Stimulated activated CD4-positive, alpha-beta T cell treated with anti-CD3 and anti-CD28 coated beads, Interleukin-2, amount 100 ng/mL, for 48 hours (primary cell): ENCODE measurements around the gene MANBA.
"Not testable (repeated sequence)": the region's sequence is repeated elsewhere in the genome, so short reads cannot be mapped to it uniquely, and the experiment has no call there.

Source experiments
- DNase-seq, 2 donors: peaks; one replicate each; pipeline ENCODE4 v3.0.0-alpha.2; 2020

Gene MANBA

DNA sequence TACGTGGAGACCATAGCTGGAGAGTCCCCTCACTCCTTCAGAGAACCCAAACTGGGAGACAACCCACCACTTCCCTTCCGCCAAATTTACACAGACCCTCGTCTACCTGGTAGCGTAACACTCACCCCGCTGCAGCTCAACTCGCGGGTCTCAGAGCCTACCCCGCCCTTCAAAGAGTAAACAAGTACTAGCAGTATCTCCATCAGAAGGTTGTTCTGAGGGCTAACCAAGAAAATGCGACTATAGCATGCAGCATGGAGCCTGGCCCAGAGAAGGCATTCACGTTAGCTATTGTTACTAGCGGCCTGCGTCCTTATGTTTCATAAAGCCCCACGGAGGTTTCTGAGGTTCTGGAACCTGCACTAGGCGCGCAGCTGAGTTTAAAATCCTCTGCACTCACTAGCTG, 531 bp upstream of the MANBA start:
- peak in 1 of 2 donors; percentile 15 for DNase-seq

- DNase-seq = peak in 1 of 2 donors; percentile 8
These were observed 730 bp downstream of the MANBA start for GRCh38 chr4:102759831-102760644.

DNA sequence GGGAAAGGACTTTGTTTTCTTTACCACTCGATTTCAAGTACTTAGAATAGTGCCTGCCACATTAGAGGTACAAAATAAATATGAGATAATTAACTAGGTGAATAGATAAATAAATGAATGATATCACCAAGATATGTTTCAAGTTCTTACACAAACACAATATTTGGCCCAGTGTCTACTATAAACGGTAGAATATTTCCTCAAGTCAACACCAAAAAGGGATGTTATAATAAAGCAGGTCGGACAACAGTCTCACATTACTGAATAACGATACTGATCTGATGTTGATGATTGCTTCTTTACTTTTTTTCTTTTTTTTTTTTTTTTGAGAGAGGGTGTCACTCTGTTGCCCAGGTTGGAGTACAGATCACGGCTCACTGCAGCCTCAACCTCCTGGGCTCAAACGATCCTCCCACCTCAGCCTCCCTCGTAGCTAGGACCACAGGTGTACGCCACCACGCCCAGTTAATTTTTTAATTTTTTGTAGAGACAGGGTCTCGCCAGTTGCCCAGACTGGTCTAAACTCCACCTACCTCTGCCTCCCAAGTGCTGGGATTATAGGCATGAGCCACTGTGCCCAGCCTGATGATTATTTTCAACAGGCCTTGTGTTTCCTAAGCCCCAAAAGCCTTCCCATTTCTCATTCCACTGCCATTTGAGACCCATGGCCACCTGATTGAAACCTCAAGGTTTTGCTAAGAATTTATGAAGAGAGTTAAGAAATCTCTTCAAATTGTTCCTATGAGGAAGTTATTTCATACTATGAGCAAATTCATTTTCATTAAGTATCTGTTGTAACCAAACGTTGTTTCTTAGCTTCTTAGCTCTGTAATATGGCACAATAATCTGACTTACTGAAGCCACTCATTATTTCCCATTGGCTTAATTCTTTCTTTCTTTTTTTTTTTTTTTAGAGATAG, 2.3 kb downstream of the MANBA start:
- no peak for DNase-seq

GRCh38 chr4:102757681-102758080, 3.1 kb downstream of the MANBA start:
- no peak for DNase-seq

GRCh38 chr4:102754044-102754443, 6.7 kb downstream of the MANBA start:
- DNase-seq = no peak

DNA sequence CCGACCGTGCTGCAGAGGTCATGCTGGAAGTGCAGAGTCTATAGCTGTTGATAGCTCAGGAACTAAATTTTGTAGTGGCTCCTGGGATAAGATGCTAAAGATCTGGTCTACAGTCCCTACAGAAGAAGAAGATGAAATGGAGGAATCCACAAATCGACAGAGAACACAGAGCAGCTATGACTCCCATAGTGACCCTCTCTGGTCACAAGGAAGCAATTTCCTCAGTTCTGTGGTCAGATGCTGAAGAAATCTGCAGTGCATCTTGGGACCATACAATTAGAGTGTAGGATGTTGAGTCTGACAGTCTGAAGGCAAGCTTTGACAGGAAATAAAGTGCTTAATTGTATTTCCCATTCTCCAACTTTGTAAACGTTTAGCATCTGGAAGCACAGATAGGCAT, 8.8 kb downstream of the MANBA start:
- no peak for DNase-seq

DNA sequence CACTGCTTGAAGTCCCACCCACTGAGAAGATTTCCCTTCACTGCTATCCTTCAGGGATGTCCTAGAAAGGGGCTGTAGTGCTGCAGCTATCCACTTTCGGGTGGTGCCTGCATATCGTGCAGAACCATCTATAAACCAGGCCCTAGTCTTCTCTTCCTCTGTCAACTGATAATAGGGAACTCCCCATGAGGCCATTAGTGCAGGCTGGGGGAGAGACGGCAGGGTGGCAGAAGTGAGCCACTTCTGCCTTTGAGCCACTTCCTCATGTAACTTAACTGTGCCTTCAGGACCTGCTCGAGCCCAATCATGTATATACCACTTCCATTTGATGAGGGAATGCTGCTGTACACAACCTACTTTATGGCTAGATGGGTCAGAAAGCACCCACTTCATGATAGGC, 17.4 kb downstream of the MANBA start:
- not testable (repeated sequence) for DNase-seq

- DNase-seq = not testable (repeated sequence)
These were observed 22.0 kb downstream of the MANBA start for GRCh38 chr4:102738802-102739201.

DNA sequence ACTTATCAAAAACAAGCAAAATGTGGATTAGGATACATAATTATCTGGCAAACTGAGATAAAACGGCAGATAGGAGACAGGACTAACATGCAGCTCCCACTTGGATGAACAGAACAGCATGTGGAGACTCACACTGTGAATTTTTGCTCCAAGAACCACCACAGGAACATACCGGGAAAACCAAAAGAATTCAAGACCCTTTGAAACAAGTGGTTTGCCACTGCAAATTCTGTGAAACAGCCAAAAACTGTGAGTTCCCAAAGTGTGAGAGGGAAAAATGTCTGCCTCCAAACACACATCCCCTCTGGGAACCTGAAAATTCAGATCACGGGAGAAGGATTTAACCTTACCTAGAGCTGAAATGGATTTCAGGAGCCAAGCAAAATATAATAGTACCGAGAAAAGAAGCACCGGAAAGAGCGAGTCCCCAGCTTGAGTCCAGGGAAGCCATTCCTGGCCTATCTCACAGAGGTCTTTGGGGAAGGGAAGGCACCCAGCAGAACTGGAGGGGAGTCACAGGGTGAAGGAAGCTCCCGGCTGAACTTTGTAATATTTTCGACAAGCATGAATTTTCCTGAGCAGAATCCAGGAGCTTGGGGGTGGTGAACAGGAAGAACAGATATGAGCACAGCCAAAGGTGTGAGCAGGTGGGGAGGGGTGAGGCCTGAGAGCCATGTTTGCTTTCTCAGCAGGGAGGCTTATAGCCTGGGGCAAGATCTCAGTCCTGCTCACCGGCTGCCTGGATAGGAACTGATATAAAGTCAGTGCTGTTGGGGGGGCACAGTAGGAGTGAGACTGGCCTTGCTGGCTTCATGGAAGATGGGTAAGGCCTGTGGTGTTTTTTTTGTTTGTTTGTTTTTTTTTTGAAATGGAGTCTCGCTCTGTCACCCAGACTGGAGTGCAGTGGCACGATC, 23.9 kb downstream of the MANBA start:
- DNase-seq = no peak

DNA sequence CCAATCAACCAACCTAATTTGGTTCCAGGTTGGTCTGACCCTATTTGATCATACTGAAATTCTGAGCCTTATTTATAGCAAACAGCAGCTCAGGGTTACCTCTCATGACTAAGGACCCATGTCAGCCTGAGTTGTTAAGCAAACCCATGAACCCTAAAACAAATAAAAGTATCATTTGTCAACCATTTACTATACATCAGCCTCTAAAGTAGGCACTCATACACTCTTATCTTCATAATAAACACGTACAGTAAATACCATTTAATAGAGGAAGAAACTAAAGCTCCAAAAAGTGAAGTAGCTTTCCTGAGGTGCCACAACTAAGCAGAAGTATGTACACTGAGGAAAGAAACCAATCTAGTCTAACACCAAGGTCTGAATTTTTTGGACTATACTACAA, 25.2 kb downstream of the MANBA start:
- no peak for DNase-seq

DNA sequence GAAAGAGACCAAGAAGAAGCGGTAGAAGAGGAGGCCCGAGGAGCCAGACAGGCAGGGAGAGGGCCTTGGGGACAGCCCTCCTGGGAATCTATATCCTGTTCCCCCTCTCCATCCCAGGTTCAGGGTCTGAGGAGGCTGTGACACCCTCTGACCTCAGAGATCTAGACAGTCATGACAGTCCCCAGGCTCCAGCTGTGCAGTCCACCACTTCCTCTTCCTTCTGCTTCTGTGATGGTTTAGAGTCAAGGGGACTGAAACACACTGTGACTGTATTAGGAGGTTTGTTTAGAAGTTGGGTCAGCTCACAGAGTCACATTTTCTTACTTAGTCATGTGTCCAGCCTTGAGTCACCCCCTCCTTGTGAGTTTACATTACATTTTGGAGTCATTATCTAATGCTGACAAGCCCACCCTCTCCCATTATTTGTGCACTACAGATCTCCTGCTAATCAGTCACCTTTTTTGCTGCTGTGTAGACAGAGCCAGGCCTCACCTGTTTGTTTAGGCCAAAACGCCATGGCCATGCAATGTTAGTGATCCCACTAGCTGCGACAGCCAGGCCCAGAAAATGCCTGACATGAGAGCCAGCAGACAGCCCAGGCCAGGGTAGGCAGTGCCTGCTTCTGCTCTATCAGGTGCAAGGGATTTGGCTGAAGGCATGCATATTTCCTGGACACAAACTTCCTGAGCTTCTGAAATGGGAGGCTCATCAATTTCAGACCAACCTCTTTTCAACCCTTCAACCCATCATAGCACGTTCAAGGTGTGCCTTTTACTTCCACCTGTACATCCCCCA, 26.0 kb downstream of the MANBA start:
- no peak for DNase-seq

DNA sequence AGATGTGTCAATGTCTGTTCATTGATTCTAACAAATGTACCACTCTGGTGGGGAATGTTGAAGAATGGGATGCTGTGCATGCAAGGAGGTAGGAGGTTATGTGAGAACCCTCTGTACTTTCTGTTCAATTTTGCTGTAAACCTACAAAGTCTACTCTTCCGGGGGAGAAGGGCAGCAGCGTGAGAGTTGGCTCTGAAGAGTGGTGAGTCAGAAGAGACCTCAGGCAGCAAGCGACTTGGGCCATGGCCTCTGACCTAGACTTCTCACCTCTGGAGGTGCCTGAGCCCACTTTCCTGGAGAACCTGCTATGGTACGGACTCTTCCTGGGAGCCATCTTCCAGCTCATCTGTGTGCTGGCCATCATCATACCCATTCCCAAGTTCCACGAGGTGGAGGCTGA, 26.7 kb downstream of the MANBA start:
- DNase-seq = no peak

DNA sequence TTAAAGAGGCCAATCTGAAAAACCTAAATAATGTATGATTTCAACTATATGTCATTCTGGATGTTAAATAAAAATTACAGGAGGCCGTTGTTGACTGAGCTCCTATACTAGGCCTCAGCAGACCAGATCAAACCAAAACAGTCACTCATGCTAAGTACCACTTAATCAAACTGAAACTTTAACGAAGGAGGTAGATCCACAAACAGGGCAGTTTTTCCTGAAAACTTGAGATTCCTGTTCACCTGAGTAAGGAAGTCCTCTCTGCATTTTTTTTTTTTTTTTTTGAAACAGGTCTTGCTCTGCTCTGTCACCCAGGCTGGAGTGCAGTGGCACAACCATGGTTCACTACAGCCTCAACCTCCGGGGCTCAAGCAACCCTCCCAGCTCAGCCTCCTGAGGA, 27.7 kb downstream of the MANBA start:
- DNase-seq = no peak

DNA sequence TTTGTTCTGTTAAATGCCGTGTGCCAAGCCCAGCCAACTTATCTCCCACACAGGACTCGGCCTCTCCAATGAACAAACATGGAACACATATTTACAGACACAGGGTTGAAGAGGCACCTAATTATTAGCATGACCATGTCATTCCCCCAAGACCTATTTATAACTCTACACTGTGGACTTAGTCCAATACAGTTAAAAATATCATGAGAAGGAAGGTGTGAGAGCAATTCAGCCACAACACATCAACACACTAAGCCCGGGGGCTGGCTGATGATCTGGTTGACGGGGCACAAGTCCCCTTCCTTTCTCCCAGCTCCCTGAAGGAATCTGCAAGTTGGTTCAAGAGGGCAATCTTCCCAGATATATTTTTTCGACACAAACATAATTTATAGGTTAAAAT, 28.1 kb downstream of the MANBA start:
- no peak for DNase-seq

- no peak for DNase-seq
These were observed 29.7 kb downstream of the MANBA start for GRCh38 chr4:102730968-102731533.

DNA sequence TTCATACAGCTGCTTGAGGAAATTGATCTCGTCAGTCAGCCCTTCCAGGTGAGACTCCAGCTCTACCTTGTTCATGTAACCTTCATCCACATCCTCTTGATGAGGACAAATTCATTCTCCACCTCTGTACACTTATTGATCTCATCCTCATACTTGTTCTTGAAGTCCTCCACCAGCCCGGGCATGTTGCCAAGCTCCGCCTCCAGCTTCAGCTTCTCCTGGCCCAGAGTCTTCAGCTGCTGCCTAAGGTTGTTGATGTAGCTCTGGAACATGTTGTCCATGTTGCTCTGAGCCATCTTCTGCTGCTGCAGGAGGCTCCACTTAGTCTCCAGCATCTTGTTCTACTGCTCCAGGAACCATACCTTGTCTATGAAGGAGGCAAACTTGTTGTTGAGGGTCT, 31.3 kb downstream of the MANBA start:
- not testable (repeated sequence) for DNase-seq

GRCh38 chr4:102726919-102727318, 33.8 kb downstream of the MANBA start:
- not testable (repeated sequence) for DNase-seq

DNA sequence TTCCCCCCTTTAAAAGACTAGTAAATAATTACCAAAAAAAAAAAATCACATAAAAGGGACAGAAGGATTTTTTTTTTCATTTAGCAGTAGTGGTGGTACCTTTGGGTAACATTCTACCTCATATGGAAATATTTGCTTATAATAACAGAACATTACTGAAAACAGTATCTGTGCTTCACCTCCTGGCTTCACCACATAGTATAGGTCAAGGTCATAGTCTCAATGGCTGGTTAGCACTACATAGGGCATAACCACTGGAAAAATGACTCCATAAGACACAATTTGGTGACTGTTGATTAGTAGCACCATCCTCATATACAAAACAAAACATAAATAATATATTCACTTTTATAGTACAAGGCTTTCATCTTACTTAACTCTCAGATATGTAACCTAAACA, 34.7 kb downstream of the MANBA start:
- DNase-seq = no peak

GRCh38 chr4:102725229-102725628, 35.5 kb downstream of the MANBA start:
- no peak for DNase-seq

DNA sequence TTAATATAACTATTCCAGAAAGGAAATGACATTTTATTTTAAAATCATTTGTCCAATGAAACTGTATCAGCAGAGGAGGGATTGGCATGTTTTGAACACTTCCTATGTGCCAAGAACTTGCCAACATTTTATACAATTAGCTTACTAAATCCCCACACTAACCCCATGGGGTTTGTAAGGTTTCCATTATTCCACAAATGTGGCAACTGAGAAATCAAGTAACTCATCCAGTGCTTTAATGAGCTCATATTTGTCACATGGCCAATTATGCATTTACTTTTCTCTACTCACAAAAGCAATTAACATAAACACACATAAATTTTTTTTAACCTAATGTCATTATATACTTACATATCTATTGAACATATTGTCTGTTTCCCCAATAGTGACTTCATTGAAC, 37.3 kb downstream of the MANBA start:
- no peak for DNase-seq

DNA sequence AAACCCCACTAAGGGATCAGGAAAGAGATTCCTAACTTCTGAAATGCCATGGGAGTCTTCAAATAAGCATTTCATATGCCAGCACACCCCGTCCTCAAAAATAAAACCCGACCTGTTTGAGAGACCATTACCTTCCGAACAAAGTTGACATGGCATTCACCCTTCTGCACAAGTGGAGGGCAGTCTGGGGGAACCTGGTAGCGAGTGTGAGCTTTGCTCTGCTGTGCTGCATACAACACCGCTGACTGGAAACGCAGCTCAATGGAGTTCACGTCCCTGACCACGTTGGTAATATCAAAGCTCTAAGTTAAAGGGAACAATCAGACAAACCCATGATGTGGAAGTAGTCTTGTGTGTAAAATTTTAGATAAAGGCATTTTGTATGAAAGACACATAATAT, 38.0 kb downstream of the MANBA start:
- DNase-seq = no peak
